GM12865 (cell line): ENCODE data around the gene MAP4K2.

Experiments
- DNase-seq: peaks from one replicate; pipeline ENCODE4 v3.0.0; 2010; ENCODE audit warnings: low read depth
- H3K4me3 ChIP-seq: 2 replicates; pipeline ENCODE4 v1.5.1; 2011; ENCODE audit warnings: mild to moderate bottlenecking, low read depth, low read length, control low read depth
- TF ChIP-seq, protein P1 (sequence below): IDR thresholded peaks from 2 replicates; pipeline ENCODE4 v1.5.1; 2011; ENCODE audit warnings: low read length, control low read depth, low read depth, inconsistent platforms; ENCODE audit not compliant: insufficient read depth; ENCODE audit errors: missing control alignments

The MAP4K2 gene

DNA sequence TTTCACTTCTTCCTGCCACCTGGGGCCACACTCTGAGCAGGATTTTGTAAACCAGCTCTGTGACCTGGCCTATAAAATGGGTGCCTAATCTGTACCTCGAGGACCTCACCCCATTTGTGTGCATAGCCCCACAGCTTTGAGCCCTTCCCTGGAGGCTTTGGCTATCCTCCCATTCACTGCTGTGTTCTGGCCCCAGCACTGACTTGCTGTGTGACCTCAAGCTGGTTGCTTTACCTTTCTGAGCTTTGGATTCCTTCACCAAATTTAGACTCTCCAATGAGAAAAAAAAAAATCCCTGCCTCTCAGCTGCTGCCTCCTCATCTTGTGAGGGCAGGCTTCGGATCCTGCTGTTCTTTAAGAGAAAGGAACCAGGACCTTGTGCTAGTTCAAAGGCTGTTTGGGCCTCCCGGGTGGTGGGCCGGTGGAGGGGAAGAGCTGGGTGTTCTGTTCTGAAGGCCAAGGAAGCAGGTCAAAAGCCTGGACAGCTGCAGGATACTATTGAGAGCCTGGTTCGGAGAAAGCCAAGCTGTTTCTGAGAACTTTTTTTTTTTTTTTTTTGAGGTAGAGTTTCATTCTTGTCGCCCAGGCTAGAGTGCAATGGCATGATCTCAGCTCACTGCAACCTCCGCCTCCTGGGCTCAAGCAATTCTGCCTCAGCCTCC lies 42.1 kb downstream of the MAP4K2 start:
- TF ChIP-seq, protein P1, sequence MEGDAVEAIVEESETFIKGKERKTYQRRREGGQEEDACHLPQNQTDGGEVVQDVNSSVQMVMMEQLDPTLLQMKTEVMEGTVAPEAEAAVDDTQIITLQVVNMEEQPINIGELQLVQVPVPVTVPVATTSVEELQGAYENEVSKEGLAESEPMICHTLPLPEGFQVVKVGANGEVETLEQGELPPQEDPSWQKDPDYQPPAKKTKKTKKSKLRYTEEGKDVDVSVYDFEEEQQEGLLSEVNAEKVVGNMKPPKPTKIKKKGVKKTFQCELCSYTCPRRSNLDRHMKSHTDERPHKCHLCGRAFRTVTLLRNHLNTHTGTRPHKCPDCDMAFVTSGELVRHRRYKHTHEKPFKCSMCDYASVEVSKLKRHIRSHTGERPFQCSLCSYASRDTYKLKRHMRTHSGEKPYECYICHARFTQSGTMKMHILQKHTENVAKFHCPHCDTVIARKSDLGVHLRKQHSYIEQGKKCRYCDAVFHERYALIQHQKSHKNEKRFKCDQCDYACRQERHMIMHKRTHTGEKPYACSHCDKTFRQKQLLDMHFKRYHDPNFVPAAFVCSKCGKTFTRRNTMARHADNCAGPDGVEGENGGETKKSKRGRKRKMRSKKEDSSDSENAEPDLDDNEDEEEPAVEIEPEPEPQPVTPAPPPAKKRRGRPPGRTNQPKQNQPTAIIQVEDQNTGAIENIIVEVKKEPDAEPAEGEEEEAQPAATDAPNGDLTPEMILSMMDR = no peak
- H3K4me3 ChIP-seq = no peak overlapping the region

DNA sequence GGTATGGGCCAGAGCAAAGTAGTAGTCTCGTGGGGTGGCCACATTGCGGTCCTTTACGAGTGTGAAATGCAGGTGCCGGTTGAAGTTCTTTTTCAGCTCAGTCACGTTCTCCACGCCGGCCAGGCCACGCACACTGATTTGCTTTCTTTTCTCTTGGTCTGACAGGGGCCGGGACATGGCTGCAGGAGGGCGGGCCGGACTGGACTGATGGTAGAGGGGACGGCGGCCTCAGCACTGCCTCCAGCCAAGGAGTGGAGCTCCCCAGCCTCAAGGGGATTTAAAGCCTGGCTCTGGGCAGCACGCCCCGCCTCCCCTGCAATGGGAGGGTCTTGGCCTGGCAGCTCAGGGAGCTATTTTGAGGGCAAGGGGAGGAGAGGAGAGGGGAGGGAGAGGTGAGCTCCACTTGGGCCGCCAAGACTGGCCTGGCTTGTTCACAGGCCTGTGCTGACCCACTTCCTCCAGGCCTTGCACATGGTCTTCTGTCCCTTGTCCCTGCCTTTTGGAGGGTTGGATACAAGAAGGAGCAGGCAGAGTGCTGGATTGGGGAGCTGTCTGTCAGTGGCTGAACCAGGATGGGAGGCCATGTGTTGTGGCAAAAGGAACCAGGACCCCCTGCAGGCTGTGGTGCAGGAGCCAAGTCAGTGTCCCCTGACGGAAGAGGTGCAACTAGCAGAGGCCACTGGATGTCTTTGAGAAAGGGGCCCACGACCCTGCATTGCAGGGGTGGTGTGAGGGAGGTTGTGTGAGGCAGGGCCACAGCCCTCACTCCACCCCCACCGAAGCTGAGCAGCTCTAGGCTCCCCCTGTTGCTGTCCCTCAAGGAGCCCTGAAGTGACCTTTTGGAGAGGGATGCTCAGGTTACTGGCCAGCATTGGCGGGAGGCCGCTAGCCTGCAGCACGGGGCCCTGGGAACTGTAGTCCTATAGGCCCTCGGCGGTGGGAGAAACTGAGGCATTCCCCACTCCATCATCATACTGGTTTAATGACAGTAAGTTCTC lies 43.0 kb downstream of the MAP4K2 start, which contains the start of gene PYGM:
Gene PYGM, minus strand, starts transcription at position 253 of the 998 bp plus-strand sequence. Its CDS starts 76 bp downstream, at position 177.
- TF ChIP-seq, protein P1 = no peak
- H3K4me3 ChIP-seq = no peak within 1 kb of the TSS

More for the DNA sequence above, 42.1 kb downstream of the MAP4K2 start:
- DNase-seq = no peak

DNA sequence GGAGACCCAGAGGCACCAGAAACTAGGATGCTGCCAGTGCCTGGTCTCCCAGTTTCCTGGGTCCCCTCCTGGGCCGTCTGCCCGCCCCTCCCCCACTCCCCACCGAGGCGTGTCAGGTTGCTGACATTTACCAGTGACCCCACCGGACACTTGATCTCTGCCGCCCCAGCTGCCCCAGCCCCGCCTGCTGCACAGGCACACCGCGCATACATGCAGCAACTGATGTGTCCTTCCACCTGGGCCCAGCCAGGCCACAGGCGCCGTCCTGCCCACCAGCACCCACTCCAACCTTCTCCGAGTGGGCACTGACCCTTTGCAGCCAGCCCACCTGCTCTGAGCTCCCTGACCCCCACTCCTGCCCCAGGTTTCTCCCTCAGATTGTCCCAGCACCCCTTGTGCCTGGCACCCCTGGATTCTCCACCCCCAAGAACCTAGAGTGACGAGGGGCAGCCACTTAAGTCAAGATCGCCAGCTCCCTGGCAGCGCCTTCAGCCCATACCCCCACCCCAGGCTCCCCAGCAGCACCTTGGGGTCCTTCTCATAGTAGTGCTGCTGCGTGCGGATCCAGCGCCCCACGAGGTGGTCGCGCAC lies 43.8 kb downstream of the MAP4K2 start:
- TF ChIP-seq, protein P1 = no peak
- H3K4me3 ChIP-seq = no peak overlapping the region
- no peak for DNase-seq

More for the DNA sequence above, 43.0 kb downstream of the MAP4K2 start, which contains the start of gene PYGM:
- DNase-seq = no peak

DNA sequence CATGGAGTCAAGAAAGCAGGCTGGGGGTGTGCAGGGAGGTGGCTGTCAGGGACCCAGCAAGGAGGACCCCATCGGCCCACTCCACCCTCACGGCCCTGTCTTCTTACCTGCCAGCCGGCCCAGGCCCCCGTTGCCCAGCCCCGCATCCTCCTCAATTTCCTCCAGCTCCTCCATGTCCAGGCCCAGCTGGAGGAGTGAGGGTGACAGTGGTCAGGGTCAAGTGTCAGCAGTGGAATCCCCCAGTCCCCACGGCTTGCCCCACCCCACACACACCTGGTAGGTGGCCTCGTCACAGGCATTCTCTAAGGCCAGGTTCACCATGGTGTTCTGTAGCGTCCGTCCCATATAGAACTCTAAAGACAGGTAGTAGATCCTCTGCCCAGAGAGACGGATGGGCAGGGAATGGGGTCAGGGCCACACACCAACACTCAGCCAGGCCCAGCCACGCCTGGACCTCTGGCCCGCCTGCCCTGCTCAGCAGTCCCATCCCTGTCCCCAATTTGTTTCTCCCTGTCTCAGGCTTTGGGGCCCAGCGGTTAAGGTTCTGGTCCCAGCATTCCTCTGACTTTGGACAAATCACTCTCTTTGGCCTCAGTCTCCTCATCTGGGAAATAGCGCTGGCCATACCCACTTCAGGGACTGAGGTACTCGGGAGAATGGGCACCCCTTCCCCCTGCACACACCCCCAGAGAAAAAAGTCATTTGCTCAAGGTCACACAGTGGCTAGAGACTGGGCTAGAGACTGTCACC lies 44.5 kb downstream of the MAP4K2 start:
- no peak for DNase-seq

DNA sequence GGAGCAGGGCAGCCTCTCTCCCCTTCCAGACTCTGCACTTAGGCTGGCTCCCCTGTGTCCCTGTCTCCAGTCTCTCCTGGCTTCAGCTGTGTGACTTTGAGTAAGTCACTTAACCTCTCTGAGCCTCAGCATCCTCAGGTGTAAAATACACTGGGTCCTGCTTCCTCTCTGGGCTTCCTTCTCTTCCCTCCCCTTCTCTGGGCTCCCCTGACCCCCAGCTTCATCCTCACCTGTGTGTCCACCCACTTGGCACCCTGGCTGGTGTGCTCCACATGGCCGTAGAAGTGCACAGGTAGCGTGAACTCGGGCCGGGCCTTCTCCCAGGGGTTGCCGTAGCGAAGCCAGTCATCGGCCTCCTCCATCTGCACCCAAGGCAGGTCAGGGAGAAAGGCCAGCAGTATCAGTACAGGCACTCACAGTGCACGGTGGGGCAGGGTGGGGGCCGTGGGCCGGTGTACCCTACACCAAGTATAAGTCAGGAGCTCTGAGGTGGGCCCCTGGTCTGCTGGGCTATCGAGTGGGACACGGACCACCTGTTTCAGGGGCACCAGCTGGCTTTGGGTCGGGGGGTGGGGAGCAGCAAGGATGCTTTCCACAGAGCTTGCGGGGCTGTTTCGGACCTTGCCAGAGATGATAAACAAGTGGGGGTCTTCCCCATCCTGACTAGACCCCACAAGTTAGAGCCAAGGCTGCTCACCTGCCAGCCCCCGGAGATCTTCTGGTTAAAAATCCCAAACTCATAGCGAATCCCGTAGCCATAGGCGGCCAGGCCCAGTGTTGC lies 45.3 kb downstream of the MAP4K2 start:
- no peak for DNase-seq
- H3K4me3 ChIP-seq = no peak overlapping the region
- TF ChIP-seq, protein P1 = no peak

More for the DNA sequence above, 44.5 kb downstream of the MAP4K2 start:
- TF ChIP-seq, protein P1 = no peak
- H3K4me3 ChIP-seq = no peak overlapping the region
